HG03135 (cell line): ENCODE results near the gene DHODH.

Experiments used
- ATAC-seq: cut with Tn5 transposase; IDR thresholded peaks from one replicate; pipeline ENCODE4 v1.9.1; 2021; ENCODE audit warnings: mild to moderate bottlenecking, moderate library complexity; ENCODE audit not compliant: unreplicated experiment

DHODH gene

GRCh38 chr16:72013389-72013788 is 4.8 kb downstream of the DHODH start:
- no peak for ATAC-seq

- ATAC-seq = no peak
Observed at GRCh38 chr16:72013888-72014581, 5.5 kb downstream of the DHODH start.

DNA sequence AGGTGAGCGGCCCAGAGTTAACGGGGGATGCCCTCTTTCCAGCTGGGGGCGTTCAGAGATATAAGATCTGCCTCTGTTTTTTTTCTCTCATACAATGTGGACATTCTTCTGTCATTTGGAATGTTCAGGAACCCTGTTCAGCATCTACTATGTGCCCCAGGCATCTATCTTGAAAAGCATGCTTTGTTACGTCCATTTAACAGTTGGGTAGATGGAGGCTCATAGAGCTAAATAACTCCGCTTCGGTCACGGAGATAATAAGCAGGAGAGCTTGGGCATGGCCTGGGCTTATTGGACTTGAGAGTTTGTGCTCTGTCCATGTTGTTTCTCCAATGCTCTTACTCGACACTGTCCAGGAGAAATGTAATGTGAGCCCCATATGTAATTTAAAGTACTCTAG is 6.1 kb downstream of the DHODH start:
- no peak for ATAC-seq

- ATAC-seq = no peak
Observed at GRCh38 chr16:72015124-72015523, 6.6 kb downstream of the DHODH start.

DNA sequence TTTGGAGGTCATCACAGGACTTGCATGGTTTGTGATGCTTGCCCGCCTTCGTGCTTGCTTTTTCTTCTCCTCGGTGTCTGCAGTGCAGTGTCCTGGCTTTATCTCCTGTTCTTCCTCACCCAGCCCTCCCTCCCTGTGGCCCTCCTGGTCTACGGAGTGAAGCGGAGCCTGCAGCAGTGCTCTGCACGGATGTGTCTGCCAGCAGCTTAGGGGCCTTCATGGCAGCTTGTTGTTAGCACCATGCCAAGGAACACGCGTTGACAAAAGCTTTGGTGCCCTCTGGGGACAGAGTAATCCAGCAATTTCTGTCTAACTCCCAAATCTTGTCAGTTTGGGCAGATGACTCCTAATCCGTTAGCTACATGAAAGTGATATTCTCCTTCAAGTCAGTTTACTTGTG is 9.9 kb downstream of the DHODH start:
- ATAC-seq = no peak

DNA sequence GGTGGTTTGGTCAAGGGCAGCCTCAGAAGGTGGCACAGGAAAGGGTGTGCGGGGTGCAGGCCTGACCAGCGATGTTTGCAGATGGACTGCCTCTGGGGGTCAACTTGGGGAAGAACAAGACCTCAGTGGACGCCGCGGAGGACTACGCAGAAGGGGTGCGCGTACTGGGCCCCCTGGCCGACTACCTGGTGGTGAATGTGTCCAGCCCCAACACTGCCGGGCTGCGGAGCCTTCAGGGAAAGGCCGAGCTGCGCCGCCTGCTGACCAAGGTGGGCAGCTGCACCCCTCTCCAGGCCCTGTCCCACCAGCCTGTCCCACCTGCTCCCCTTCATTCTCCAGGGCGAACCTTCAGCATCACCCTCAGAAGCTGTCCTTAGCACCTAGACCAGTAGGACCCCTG is 12.5 kb downstream of the DHODH start:
- ATAC-seq = no peak

- ATAC-seq = no peak
Observed at GRCh38 chr16:72022127-72022526, 13.6 kb downstream of the DHODH start.

GRCh38 chr16:72023962-72024361 is 15.4 kb downstream of the DHODH start:
- ATAC-seq = no peak

DNA sequence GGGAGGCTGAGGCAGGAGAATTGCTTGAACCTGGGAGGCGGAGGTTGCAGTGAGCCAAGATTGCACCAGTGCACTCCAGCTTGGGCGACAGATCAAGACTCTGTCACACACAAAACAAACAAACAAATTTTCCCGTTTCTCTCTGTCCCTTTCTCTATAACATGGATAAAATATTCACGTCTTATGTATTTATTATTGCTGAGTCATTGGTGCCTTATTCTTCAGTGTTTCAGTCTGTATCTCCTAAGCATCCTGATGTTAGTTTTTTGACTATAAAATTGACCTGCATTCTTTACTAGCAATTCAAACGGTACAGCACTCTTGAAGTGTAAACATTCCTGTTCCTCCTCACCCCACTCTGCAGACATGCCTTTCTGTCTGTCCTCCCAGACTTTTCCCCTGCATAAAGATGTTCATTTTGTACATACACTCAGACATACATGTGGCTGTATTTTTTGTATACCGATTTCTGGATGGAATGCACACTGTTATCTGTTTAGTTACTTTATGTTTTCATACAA is 16.4 kb downstream of the DHODH start:
- ATAC-seq = no peak

DNA sequence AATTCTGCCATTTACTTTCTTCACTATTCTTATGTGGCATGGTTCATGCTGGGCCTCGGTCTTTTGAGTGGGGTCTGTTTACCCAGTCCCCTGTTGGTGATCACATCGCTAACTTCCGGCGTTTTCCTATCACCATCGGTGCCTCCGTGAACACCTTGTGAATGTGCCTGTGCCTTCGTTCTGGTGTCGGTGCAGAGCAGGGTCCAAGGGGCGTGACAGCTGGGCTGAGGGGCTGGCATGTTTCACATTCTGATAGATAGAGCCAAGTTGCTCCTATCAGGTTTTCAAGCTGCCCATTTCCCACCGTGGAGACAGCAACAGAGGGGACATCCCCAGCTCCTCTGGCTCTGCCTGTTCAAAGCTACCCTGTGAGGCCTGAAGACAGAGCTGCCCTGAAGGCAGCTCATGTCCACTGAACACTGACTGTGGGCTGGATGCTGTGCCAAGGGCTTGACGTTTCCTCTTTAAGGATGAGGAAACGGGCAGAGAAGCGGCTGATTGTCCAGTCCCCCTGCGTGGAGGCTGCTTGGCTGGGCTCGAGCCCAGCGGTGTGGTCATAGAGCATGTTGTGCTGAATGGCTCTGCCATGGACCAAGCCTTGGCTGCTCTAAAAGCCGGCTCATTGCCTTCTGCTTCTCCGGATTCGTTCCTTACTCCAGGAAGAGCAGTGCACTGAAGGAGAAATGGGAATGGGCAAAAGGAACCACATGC is 17.0 kb downstream of the DHODH start:
- ATAC-seq = no peak

- no peak for ATAC-seq
Observed at GRCh38 chr16:72027669-72028378, 19.3 kb downstream of the DHODH start.

GRCh38 chr16:72029567-72030271 is 21.2 kb downstream of the DHODH start:
- no peak for ATAC-seq

DNA sequence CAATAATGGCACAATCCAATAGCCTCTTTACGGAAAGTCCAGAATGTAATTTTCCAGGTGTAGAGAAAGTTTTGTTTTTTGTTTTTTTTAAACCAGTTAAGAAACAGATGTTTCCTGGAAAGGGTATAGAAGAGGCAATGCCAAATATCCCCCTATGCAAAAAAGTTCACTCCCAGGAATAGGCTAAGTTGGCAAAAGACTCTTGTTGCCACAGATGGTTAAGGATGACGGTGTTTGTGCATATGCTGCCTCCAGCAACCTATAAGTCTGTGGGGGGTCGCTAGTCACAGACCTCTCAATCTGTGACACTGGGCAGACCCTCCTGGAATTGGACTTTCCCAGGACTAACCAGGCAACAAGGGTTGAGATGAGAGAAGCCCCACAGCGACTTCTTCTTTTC is 24.9 kb downstream of the DHODH start:
- ATAC-seq = no peak

DNA sequence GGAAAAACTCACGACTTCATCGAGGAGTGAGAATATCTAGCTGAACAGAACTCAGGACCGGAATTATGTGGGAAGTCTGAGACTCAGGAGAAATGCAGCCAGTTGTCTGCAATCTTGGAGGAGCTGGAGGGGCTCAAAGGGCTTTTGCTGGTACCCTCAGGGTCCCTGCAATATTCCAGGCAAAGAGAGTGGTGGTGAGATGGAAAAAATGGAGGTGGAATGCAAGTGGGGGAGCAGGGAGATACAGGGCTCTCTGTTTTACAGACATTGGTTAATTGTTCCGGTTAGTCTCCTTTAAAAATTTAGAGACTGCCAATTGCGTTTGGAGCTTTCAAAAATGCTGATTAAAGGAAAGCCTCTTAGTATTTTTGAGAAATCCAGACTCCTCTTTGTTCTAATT is 27.6 kb downstream of the DHODH start:
- ATAC-seq = no peak

DNA sequence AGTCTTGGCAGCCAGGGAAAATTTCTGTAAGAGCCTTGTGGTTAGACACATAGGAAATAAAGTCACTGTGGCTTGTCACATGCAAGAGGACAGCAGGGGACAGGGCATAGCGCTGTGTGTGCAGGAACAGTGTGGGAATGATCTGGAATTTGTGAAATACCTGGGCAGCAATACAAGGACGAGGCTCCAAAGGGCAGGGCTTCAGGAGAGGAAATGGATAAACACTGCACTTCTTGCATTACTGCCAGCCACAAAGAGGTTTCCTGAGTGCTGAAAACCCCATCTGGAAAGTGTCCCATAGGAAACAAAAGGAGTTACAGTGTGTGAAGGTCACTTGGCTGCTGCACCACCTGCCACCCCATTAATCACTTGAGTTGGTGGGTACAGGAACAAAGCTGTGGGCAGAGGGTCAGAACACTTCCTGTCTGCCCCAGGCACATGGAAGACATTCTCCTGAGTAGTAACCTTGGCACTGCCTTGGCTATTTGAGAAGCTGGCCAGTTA is 33.7 kb downstream of the DHODH start:
- no peak for ATAC-seq

DNA sequence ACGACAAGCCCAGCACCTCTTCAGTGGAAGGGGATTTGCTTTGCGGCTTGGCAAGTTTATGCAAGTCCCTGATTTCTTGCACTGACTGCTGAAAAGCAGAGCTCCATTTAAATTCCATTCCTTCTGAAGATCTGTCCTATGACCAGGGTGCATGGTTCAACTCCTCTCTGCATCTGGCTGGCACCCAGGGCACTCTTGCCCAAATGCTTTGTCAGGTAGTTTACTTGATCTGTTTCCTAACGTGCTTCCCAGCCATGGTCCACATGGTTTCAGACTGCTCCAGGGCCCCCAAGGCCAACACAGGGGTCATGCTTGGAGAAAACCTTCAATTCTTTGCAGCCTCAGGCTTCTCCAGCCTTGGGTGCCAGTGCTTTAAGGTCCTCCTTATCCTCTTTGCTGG is 34.5 kb downstream of the DHODH start:
- ATAC-seq = no peak

DNA sequence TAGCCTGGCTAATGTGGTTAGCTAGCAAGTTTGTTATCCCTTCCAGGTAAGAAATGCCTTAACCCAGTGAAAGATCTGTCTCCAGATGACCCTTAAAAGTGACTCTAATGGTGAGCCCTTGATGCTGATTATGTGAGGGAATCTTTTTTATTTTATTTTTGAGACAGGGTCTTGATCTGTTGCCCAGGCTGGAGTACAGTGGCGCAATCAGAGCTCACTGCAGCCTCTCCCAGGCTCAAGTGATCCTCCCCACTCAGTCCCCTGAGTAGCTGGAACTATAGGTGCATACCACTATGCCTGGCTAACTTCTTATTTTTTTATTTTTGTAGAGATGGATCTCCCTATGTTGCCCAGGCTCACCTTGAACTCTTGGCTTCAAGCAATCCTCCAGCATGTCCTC is 35.0 kb downstream of the DHODH start:
- ATAC-seq = no peak

- ATAC-seq = no peak
Observed at GRCh38 chr16:72044296-72044695, 35.8 kb downstream of the DHODH start.

- no peak for ATAC-seq
Observed at GRCh38 chr16:72044825-72045359, 36.3 kb downstream of the DHODH start.

DNA sequence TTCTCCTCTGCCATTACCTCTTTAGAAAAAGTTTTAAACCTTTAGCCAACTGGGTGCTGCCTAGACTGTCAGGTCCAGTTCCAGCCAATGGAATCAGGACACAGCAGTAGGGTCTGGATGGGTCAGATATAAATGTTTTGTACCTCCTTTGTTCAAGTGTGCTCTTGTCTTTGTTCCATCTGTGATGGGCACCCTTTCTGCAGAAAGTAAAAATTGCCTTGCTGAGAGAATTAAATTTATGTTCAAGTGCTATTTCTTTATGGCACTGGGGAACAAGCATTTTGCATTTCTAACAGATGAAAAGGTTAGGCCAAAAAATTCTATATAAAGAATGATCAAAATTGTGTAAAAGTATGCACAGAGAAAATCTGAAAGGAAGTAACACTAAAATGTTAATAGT is 40.6 kb downstream of the DHODH start:
- ATAC-seq = no peak
